ENCODE data around the gene OR10G7.

GRCh38 chr11:124075492-124075840 is 34.3 kb upstream of the OR10G7 start:
- TF ChIP-seq ZBTB33 (IDR thresholded peaks at IDR 0.05) (no peak), JUND (IDR thresholded peaks at IDR 0.05; ENCODE audit: low read depth, low read length) (no peak), TCF12 (IDR thresholded peaks at IDR 0.05; ENCODE audit: low read depth, low read length) (no peak), ESRRA (IDR thresholded peaks at IDR 0.05; ENCODE audit: low read length) (no peak), POLR2A (IDR thresholded peaks at IDR 0.05; ENCODE audit: low read depth, low read length) (no peak)
